ENCODE measurements around the gene VEPH1.

VEPH1 gene

GRCh38 chr3:157374933-157375332 lies 128.3 kb downstream of the VEPH1 start:
- H3K4me1 ChIP-seq (ENCODE audit: control insufficient read depth, low read length), result no peaks in the 10 kb centered on the region
- H3K27ac ChIP-seq (ENCODE audit: low read depth, low read length), result no peak overlapping the region
- TF ChIP-seq CTCF (IDR thresholded peaks at IDR 0.05; ENCODE audit: low read depth, low read length, poor library complexity, severe bottlenecking) (no peak), EZH2phosphoT487 (IDR thresholded peaks at IDR 0.05; ENCODE audit: borderline replicate concordance, low read length) (no peak)
- H3K27me3 ChIP-seq (ENCODE audit: control insufficient read depth, low read length), result no peaks in the 10 kb centered on the region
- H3K4me2 ChIP-seq (ENCODE audit: low read length), result no peak overlapping the region
- no peaks in the 10 kb centered on the region for H3F3A ChIP-seq (ENCODE audit: control insufficient read depth, insufficient read depth)
- no peaks in the 10 kb centered on the region for H3K9me3 ChIP-seq (ENCODE audit: control insufficient read depth, insufficient read depth, low read length)
- H3K4me3 ChIP-seq (ENCODE audit: low read length), result no peak overlapping the region
- no peaks in the 10 kb centered on the region for H4K20me1 ChIP-seq (ENCODE audit: control insufficient read depth, insufficient read depth, low read depth, low read length)
- no peaks in the 10 kb centered on the region for H3K9me2 ChIP-seq (replicated peaks; ENCODE audit: control insufficient read depth, low read length)
- H3K79me2 ChIP-seq (ENCODE audit: control insufficient read depth, low read length), result no peaks in the 10 kb centered on the region
- no peaks in the 10 kb centered on the region for H3K36me3 ChIP-seq (ENCODE audit: control insufficient read depth, low read length)

GRCh38 chr3:157373783-157374182 lies 129.4 kb downstream of the VEPH1 start:
- no peak for TF ChIP-seq CTCF (IDR thresholded peaks at IDR 0.05; ENCODE audit: low read depth, low read length, poor library complexity, severe bottlenecking)
- TF ChIP-seq EZH2phosphoT487 (IDR thresholded peaks at IDR 0.05; ENCODE audit: borderline replicate concordance, low read length), result no peak
- Histone ChIP-seq H3K36me3 (ENCODE audit: control insufficient read depth, low read length) (no peaks in the 10 kb centered on the region), H3K27me3 (ENCODE audit: control insufficient read depth, low read length) (no peaks in the 10 kb centered on the region), H3F3A (ENCODE audit: control insufficient read depth, insufficient read depth) (no peaks in the 10 kb centered on the region), H3K79me2 (ENCODE audit: control insufficient read depth, low read length) (no peaks in the 10 kb centered on the region), H3K4me1 (ENCODE audit: control insufficient read depth, low read length) (no peaks in the 10 kb centered on the region), H3K9me3 (ENCODE audit: control insufficient read depth, insufficient read depth, low read length) (no peaks in the 10 kb centered on the region), H3K4me3 (ENCODE audit: low read length) (no peak overlapping the region), H3K9me2 (replicated peaks; ENCODE audit: control insufficient read depth, low read length) (no peaks in the 10 kb centered on the region), H4K20me1 (ENCODE audit: control insufficient read depth, insufficient read depth, low read depth, low read length) (no peaks in the 10 kb centered on the region), H3K27ac (ENCODE audit: low read depth, low read length) (no peak overlapping the region), H3K4me2 (ENCODE audit: low read length) (no peak overlapping the region)

GRCh38 chr3:157370867-157371266 lies 132.3 kb downstream of the VEPH1 start:
- Histone ChIP-seq H3K27me3 (ENCODE audit: control insufficient read depth, low read length) (no peaks in the 10 kb centered on the region), H4K20me1 (ENCODE audit: control insufficient read depth, insufficient read depth, low read depth, low read length) (no peaks in the 10 kb centered on the region), H3K79me2 (ENCODE audit: control insufficient read depth, low read length) (no peaks in the 10 kb centered on the region), H3K4me2 (ENCODE audit: low read length) (no peak overlapping the region), H3K9me2 (replicated peaks; ENCODE audit: control insufficient read depth, low read length) (no peaks in the 10 kb centered on the region), H3F3A (ENCODE audit: control insufficient read depth, insufficient read depth) (no peaks in the 10 kb centered on the region), H3K4me3 (ENCODE audit: low read length) (no peak overlapping the region), H3K9me3 (ENCODE audit: control insufficient read depth, insufficient read depth, low read length) (no peaks in the 10 kb centered on the region), H3K27ac (ENCODE audit: low read depth, low read length) (no peak overlapping the region), H3K4me1 (ENCODE audit: control insufficient read depth, low read length) (no peaks in the 10 kb centered on the region), H3K36me3 (ENCODE audit: control insufficient read depth, low read length) (no peaks in the 10 kb centered on the region)
- TF ChIP-seq CTCF (IDR thresholded peaks at IDR 0.05; ENCODE audit: low read depth, low read length, poor library complexity, severe bottlenecking), result no peak

All from DOHH2 (cell line).